CD4-positive, CD25-positive, alpha-beta regulatory T cell (primary cell): ENCODE data around the gene ATP1B1. TPM values are rescaled to one million over a fixed set of nuclear protein-coding genes. Genes with fewer than 3 reads are reported as not detected.
A peak's percentile ranks its signal among the peaks of the same experiment; 100 is the strongest.
"Not testable (repeated sequence)": the region's sequence is repeated elsewhere in the genome, so short reads cannot be mapped to it uniquely, and the experiment has no call there.

Experiments
- ATAC-seq, 2 donors: fragments of 150-1000 bp; cut with Tn5 transposase; one replicate each; pipeline ENCODE4 v1.10.0; 2021; ENCODE audit warnings: low read depth in 2 of 2, moderate number of reproducible peaks in 2 of 2, moderate library complexity in 1 of 2
- DNase-seq, 3 donors: peaks; one replicate each; pipeline versions ENCODE4 v3.0.0 to v3.0.0-alpha.2; 2012 to 2022; ENCODE audit warnings: mixed read lengths in 1 of 3
- H3K27ac ChIP-seq: one replicate; pipeline ENCODE4 v1.7.0; 2013; ENCODE audit warnings: mild to moderate bottlenecking, low read length; ENCODE audit not compliant: insufficient read depth, poor library complexity, severe bottlenecking
- H3K27me3 ChIP-seq: one replicate; pipeline ENCODE4 v1.7.0; 2013; ENCODE audit warnings: low read length; ENCODE audit not compliant: control insufficient read depth, insufficient read depth
- H3K36me3 ChIP-seq: one replicate; pipeline ENCODE4 v1.7.0; 2013; ENCODE audit warnings: mild to moderate bottlenecking, low read length, moderate library complexity; ENCODE audit not compliant: control insufficient read depth, insufficient read depth
- H3K4me1 ChIP-seq: 2 replicates; pipeline ENCODE4 v1.7.0; 2013; ENCODE audit warnings: mild to moderate bottlenecking, low read length; ENCODE audit not compliant: insufficient read depth, control insufficient read depth, poor library complexity, severe bottlenecking
- H3K4me3 ChIP-seq: one replicate; pipeline ENCODE4 v1.7.0; 2013; ENCODE audit warnings: low read depth, mild to moderate bottlenecking, low read length, moderate library complexity
- H3K9me3 ChIP-seq, 2 experiments: 1 replicate in 1 of 2; 2 replicates in 1 of 2; pipeline ENCODE4 v1.7.0; 2013; ENCODE audit warnings: low read length in 2 of 2, mild to moderate bottlenecking in 1 of 2, moderate library complexity in 1 of 2; ENCODE audit not compliant: control insufficient read depth in 2 of 2
- H3K27ac Mint-ChIP-seq, 3 donors: one replicate each; pipeline ENCODE4 v1.8.0; 2020 to 2022; ENCODE audit warnings: mild to moderate bottlenecking in 3 of 3, mixed read lengths in 3 of 3, moderate library complexity in 2 of 3
- H3K27me3 Mint-ChIP-seq: one replicate; pipeline ENCODE4 v1.8.0; 2022; ENCODE audit warnings: mild to moderate bottlenecking, mixed read lengths
- H3K36me3 Mint-ChIP-seq: one replicate; pipeline ENCODE4 v1.8.0; 2020; ENCODE audit warnings: mixed read lengths
- H3K4me1 Mint-ChIP-seq, 4 donors: one replicate each; pipeline ENCODE4 v1.8.0; 2020 to 2022; ENCODE audit warnings: mixed read lengths in 4 of 4, mild to moderate bottlenecking in 1 of 4
- H3K4me3 Mint-ChIP-seq, 4 donors: one replicate each; pipeline ENCODE4 v1.8.0; 2020 to 2022; ENCODE audit warnings: mild to moderate bottlenecking in 4 of 4, mixed read lengths in 4 of 4, moderate library complexity in 3 of 4
- H3K9me3 Mint-ChIP-seq, 7 donors: one replicate each; pipeline ENCODE4 v1.8.0; 2020 to 2022; ENCODE audit warnings: mixed read lengths in 7 of 7, mild to moderate bottlenecking in 3 of 7, moderate library complexity in 2 of 7
- polyA plus RNA-seq, 4 donors: library from polyadenylated mRNA; unstranded; fragments of 300-500 nt; fragmentation: Illumina TruSeq; gene quantifications; one replicate each; pipeline ENCODE4 v1.2.3, GENCODE V29; 2021
- total RNA-seq: library from RNA; stranded (reverse); gene quantifications from one replicate; pipeline ENCODE4 v1.2.3, GENCODE V29; 2022

ATP1B1 gene
- total and polyA plus RNA-seq, 5 donors from 2014 or later, result 3.1 to 25.0 (median 7.0) TPM

DNA sequence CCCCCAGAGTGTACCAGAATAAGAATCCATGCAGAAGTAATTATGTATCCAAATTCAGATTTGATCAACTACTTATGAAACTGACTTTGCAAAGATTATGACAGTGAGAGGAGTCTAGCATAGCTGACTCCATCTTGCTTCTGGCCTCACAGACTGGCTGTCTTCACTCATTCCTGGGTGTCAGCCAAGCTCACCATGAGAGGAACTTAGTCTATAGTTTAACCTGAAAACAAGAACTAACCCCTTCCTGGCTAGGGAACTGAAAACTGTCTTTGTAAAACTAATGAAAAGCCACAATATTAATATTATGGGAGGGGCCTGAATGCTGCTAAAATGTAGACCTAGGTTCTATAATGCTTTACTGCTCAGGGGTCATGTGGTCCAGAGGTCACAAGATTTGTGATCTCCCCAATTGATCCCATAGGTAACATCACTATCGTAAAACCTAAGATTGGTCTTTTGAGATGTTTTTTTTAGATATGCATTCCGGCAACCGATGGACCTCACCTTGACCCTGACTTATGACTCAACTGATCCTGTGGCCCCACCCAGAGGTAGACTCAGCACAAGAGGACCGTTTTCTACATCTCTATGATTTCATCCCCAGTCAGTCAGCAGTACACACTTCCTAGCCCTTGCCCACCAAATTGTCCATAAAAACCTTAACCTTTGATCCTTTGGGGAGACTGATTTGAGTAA is 55.2 kb downstream of the ATP1B1 start:
- H3K27ac Mint-ChIP-seq, result no peak overlapping the region
- ATAC-seq (no peak), DNase-seq (no peak)

DNA sequence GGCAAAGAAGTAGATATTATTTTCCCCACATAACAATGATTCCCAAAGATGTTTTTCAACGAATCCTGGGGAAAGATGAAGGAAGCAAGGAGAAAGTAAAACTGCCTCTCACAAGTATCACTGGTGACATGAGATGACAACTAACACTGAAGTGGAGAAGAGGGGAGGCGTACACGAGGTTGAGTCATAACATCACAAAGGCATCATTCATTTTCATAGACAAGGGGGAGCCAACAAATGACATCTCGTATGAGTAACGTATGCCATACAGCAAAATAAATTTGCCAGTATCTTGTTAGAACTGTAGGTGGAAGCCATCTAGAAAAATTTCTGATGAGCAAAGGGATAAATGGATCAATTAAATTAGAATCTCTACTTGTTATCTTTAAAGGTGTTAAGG is 56.6 kb downstream of the ATP1B1 start:
- H3K4me1 ChIP-seq, result no peaks in the 10 kb centered on the region
- peaks cover 4% of the 10 kb centered on the region for H3K36me3 Mint-ChIP-seq
- no peak overlapping the region for H3K27ac ChIP-seq
- H3K27me3 ChIP-seq, result no peaks in the 10 kb centered on the region
- DNase-seq (peak in 1 of 3 donors; percentile 55), ATAC-seq (no peak)
- peaks cover 0 to 7% (median 2%) of the 10 kb centered on the region in 4 donors for H3K4me1 Mint-ChIP-seq
- H3K9me3 Mint-ChIP-seq, result no peaks in the 10 kb centered on the region
- no peak overlapping the region for H3K4me3 Mint-ChIP-seq
- no peaks in the 10 kb centered on the region for H3K27me3 Mint-ChIP-seq
- no peaks in the 10 kb centered on the region for H3K9me3 ChIP-seq
- H3K4me3 ChIP-seq, result no peak overlapping the region
- H3K36me3 ChIP-seq, result no peaks in the 10 kb centered on the region
- peak overlapping the region in 1 of 3 donors; percentile 32 for H3K27ac Mint-ChIP-seq

More for the DNA sequence above, 55.2 kb downstream of the ATP1B1 start:
- H3K36me3 ChIP-seq, result no peaks in the 10 kb centered on the region
- no peaks in the 10 kb centered on the region for H3K4me1 ChIP-seq
- Mint-ChIP-seq H3K27me3 (no peaks in the 10 kb centered on the region), H3K9me3 (no peaks in the 10 kb centered on the region), H3K4me3 (no peak overlapping the region), H3K36me3 (no peaks in the 10 kb centered on the region), H3K4me1 (peaks cover 0 to 7% (median 2%) of the 10 kb centered on the region in 4 donors)
- no peak overlapping the region for H3K4me3 ChIP-seq
- no peaks in the 10 kb centered on the region for H3K9me3 ChIP-seq
- no peak overlapping the region for H3K27ac ChIP-seq
- H3K27me3 ChIP-seq, result no peaks in the 10 kb centered on the region

DNA sequence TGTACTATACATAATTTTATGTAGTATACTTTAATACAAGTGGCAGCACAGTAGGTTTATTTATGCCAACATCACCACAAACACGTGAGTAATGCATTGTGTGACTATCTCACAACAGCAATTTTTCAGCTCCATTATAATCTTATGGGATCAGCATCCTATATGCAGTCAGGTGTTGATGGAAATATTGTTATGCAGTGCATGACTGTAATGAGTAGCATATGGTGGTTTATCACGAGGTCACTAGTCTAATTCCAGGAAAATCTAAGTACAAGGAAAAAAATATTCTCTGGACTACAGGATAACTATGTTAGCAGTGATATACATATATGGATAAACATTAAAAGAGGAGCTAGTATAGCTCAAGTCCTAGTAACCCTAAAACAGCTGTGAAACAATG is 69.0 kb downstream of the ATP1B1 start:
- Histone ChIP-seq H3K9me3 (no peaks in the 10 kb centered on the region), H3K27me3 (no peaks in the 10 kb centered on the region), H3K4me3 (no peak overlapping the region), H3K36me3 (no peaks in the 10 kb centered on the region), H3K4me1 (no peaks in the 10 kb centered on the region), H3K27ac (no peak overlapping the region)
- H3K36me3 Mint-ChIP-seq, result no peaks in the 10 kb centered on the region
- no peak overlapping the region for H3K4me3 Mint-ChIP-seq
- DNase-seq, result no peak
- H3K9me3 Mint-ChIP-seq, result peaks cover 0 to 2% (median 0%) of the 10 kb centered on the region in 7 donors
- no peak overlapping the region for H3K27ac Mint-ChIP-seq
- H3K4me1 Mint-ChIP-seq, result peaks cover 0 to 2% (median 0%) of the 10 kb centered on the region in 4 donors
- no peaks in the 10 kb centered on the region for H3K27me3 Mint-ChIP-seq
- no peak for ATAC-seq

DNA sequence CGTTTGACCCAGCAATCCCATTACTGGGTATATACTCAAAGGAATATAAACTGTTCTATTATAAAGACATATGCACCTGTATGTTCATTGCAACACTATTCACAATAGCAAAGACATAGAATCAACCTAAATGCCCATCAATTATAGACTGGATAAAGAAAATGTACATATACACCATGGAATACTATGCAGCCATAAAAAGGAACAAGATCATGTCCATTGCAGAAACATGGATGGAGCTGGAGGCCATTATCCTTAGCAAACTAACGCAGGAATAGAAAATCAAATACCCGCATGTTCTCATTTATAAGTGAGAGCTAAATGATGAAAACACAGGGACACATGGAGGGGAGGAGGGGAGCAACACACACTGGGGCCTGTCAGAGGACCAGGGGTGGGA is 72.9 kb downstream of the ATP1B1 start:
- not testable (repeated sequence) for H3K36me3 ChIP-seq, H3K27me3 ChIP-seq, DNase-seq, H3K9me3 ChIP-seq, H3K4me1 ChIP-seq, H3K27ac ChIP-seq, ATAC-seq, H3K4me1 Mint-ChIP-seq, H3K36me3 Mint-ChIP-seq, H3K4me3 Mint-ChIP-seq, H3K27ac Mint-ChIP-seq, H3K27me3 Mint-ChIP-seq, H3K4me3 ChIP-seq, H3K9me3 Mint-ChIP-seq

DNA sequence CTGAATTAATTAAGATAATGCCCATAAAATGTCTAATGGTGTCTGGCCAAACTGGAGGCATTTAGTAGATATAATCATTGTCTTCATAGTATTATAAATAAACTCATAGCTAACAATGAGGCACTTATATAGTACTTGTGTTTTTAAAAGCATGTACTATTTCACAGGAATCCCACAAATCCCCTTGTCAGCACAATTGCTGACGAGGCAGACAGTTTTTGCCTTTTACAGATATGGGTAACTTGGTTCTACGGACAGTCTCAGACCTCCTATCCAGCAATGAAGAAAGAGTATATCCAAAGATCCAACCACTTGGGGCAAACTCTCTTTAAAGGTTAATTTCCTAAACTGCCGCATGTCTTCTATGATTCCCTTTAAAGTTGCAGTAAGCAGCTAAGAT is 73.7 kb downstream of the ATP1B1 start:
- no peak overlapping the region for H3K4me3 Mint-ChIP-seq
- DNase-seq (no peak), ATAC-seq (no peak)
- Histone ChIP-seq H3K27me3 (no peaks in the 10 kb centered on the region), H3K27ac (no peak overlapping the region), H3K4me1 (no peaks in the 10 kb centered on the region), H3K4me3 (no peak overlapping the region), H3K36me3 (no peaks in the 10 kb centered on the region), H3K9me3 (no peaks in the 10 kb centered on the region)
- no peaks in the 10 kb centered on the region for H3K27me3 Mint-ChIP-seq
- H3K9me3 Mint-ChIP-seq, result peaks cover 0 to 5% (median 0%) of the 10 kb centered on the region in 7 donors
- H3K36me3 Mint-ChIP-seq, result no peaks in the 10 kb centered on the region
- H3K4me1 Mint-ChIP-seq, result peaks cover 0 to 2% (median 0%) of the 10 kb centered on the region in 4 donors
- H3K27ac Mint-ChIP-seq, result no peak overlapping the region
